IMR-90 (cell line): ENCODE data around the gene SOBP. TPM values are rescaled to one million over a fixed set of nuclear protein-coding genes. Genes with fewer than 3 reads are reported as not detected.

Experiments
- ATAC-seq: fragments of 200-7000 bp; cut with Tn5 transposase; 2 replicates; pipeline ENCODE4 v1.9.1; 2020; ENCODE audit warnings: low read depth, mild to moderate bottlenecking, moderate library complexity
- BruUV-seq: library from RNA; stranded (reverse); fragments of 400-500 nt; replicated peaks from 2 replicates; lab custom pipeline; 2021; lab: Mats Ljungman, UMichigan
- CTCF ChIA-PET: fragments of 300-600 bp; formaldehyde crosslinking; extraction: SDS; loops from one replicate; lab custom pipeline; 2021; ENCODE audit warnings: antibody characterized with exemption; lab: Yijun Ruan, JAX
- POLR2A ChIA-PET: fragments of 300-600 bp; sonication (Branson Sonifier 250); formaldehyde crosslinking; loops from one replicate; lab custom pipeline; 2022; ENCODE audit warnings: antibody characterized with exemption; ENCODE audit not compliant: unreplicated experiment; lab: Charles Lee
- DNase-seq: peaks from one replicate; pipeline ENCODE4 v3.0.0; 2013
- H2AFZ ChIP-seq: replicated peaks from 2 replicates; pipeline ENCODE3; 2013; ENCODE audit warnings: low read length, mild to moderate bottlenecking; ENCODE audit not compliant: poor library complexity
- H2AK5ac ChIP-seq: 2 replicates; pipeline ENCODE4 v1.6.1; 2013; ENCODE audit warnings: low read depth, low read length, inconsistent platforms
- H2AK9ac ChIP-seq: replicated peaks from 2 replicates; pipeline ENCODE3; 2013; ENCODE audit warnings: mild to moderate bottlenecking, low read depth, low read length, moderate library complexity; ENCODE audit not compliant: poor library complexity
- H2BK120ac ChIP-seq: 2 replicates; pipeline ENCODE4 v1.6.1; 2013; ENCODE audit warnings: low read depth, low read length, inconsistent platforms
- H2BK15ac ChIP-seq: 3 replicates; pipeline ENCODE4 v1.6.1; 2013; ENCODE audit warnings: low read depth, low read length, inconsistent platforms
- H2BK20ac ChIP-seq: 2 replicates; pipeline ENCODE4 v1.6.1; 2013; ENCODE audit warnings: low read depth, mild to moderate bottlenecking, inconsistent platforms, low read length, moderate library complexity
- H2BK5ac ChIP-seq: 2 replicates; pipeline ENCODE4 v1.6.1; 2013; ENCODE audit warnings: mild to moderate bottlenecking, low read depth, low read length, inconsistent platforms; ENCODE audit not compliant: poor library complexity, severe bottlenecking
- H3K14ac ChIP-seq: replicated peaks from 2 replicates; pipeline ENCODE4 v1.6.1; 2013; ENCODE audit warnings: low read depth, low read length, inconsistent platforms
- H3K18ac ChIP-seq: 2 replicates; pipeline ENCODE4 v1.6.1; 2013; ENCODE audit warnings: low read depth, low read length, control low read depth
- H3K23ac ChIP-seq: 2 replicates; pipeline ENCODE4 v1.6.1; 2013; ENCODE audit warnings: low read depth, low read length, inconsistent platforms
- H3K27ac ChIP-seq: 2 replicates; pipeline ENCODE4 v1.5.1; 2013; ENCODE audit warnings: mild to moderate bottlenecking, control low read depth, low read length; ENCODE audit not compliant: insufficient read depth
- H3K27me3 ChIP-seq: 2 replicates; pipeline ENCODE4 v1.6.1; 2013; ENCODE audit warnings: low read length; ENCODE audit not compliant: control insufficient read depth, insufficient read depth
- H3K36me3 ChIP-seq: 2 replicates; pipeline ENCODE4 v1.6.1; 2013; ENCODE audit warnings: low read length, mixed read lengths; ENCODE audit not compliant: control insufficient read depth, insufficient read depth
- H3K4ac ChIP-seq: 2 replicates; pipeline ENCODE4 v1.6.1; 2013; ENCODE audit warnings: low read depth, low read length, inconsistent platforms
- H3K4me1 ChIP-seq: 2 replicates; pipeline ENCODE4 v1.6.1; 2013; ENCODE audit warnings: low read length, mixed read lengths; ENCODE audit not compliant: control insufficient read depth, insufficient read depth
- H3K4me2 ChIP-seq: 2 replicates; pipeline ENCODE4 v1.6.1; 2013; ENCODE audit warnings: low read depth, mild to moderate bottlenecking, control low read depth, low read length, moderate library complexity
- H3K4me3 ChIP-seq: 2 replicates; pipeline ENCODE4 v1.5.1; 2013; ENCODE audit warnings: low read depth, mild to moderate bottlenecking, control low read depth, low read length, moderate library complexity; ENCODE audit not compliant: insufficient read depth
- H3K56ac ChIP-seq: 2 replicates; pipeline ENCODE4 v1.6.1; 2013; ENCODE audit warnings: low read length, inconsistent platforms; ENCODE audit not compliant: insufficient read depth; ENCODE audit errors: extremely low read depth
- H3K79me1 ChIP-seq, 2 experiments: 2 replicates each; pipeline ENCODE4 v1.6.1; 2013; ENCODE audit warnings: low read length in 2 of 2, inconsistent platforms in 1 of 2, low read depth in 1 of 2
- H3K9ac ChIP-seq: 2 replicates; pipeline ENCODE4 v1.6.1; 2013; ENCODE audit warnings: low read depth, low read length, control low read depth
- H3K9me1 ChIP-seq: 2 replicates; pipeline ENCODE4 v1.6.1; 2013; ENCODE audit warnings: low read length, inconsistent platforms; ENCODE audit not compliant: insufficient read depth
- H3K9me3 ChIP-seq: 2 replicates; pipeline ENCODE4 v1.6.1; 2013; ENCODE audit warnings: low read length; ENCODE audit not compliant: control insufficient read depth, insufficient read depth
- H4K20me1 ChIP-seq: 2 replicates; pipeline ENCODE4 v1.6.1; 2013; ENCODE audit warnings: low read length, inconsistent platforms; ENCODE audit not compliant: insufficient read depth
- H4K5ac ChIP-seq: 2 replicates; pipeline ENCODE4 v1.6.1; 2013; ENCODE audit warnings: mild to moderate bottlenecking, low read depth, low read length, control low read depth
- H4K8ac ChIP-seq, 2 experiments: 2 replicates each; pipeline ENCODE4 v1.6.1; 2013; ENCODE audit warnings: low read depth in 2 of 2, low read length in 2 of 2, control low read depth in 1 of 2, inconsistent platforms in 1 of 2
- H4K91ac ChIP-seq: 2 replicates; pipeline ENCODE4 v1.6.1; 2013; ENCODE audit warnings: low read depth, low read length, inconsistent platforms; ENCODE audit not compliant: insufficient read depth
- BHLHE40 ChIP-seq: fragments of 150-350 bp; IDR thresholded peaks from 2 replicates; pipeline ENCODE4 v1.6.1; 2016; ENCODE audit warnings: mild to moderate bottlenecking, low read depth, low read length
- CEBPB ChIP-seq: IDR thresholded peaks from 2 replicates; pipeline ENCODE4 v1.6.1; 2012; ENCODE audit warnings: low read depth, low read length, improper control_type of control experiment
- FOS ChIP-seq: fragments of 150-350 bp; IDR thresholded peaks from 2 replicates; pipeline ENCODE4 v1.6.1; 2016; ENCODE audit warnings: low read depth, low read length
- RAD21 ChIP-seq: IDR thresholded peaks from 2 replicates; pipeline ENCODE4 v1.6.1; 2012; ENCODE audit warnings: low read length, improper control_type of control experiment
- WGBS, 2 experiments: methylation state at CpG; one replicate each; pipeline versions ENCODE4 v1.1.5 to v1.1.7; 2013; ENCODE audit warnings: missing lambda C conversion rate in 2 of 2; ENCODE audit not compliant: insufficient read length in 1 of 2; ENCODE audit errors: extremely low coverage in 2 of 2; 5-methylcytosine and 5-hydroxymethylcytosine counted together
- dilution Hi-C: fragments of 300-500 bp; cut with HindIII; formaldehyde crosslinking; loops from one replicate; pipeline ENCODE4 v1.14.3; 2018; ENCODE audit warnings: low sequenced_read_pairs; ENCODE audit not compliant: unreplicated experiment
- in situ Hi-C: fragments of 300-500 bp; cut with MboI; formaldehyde crosslinking; loops from 3 replicates; pipeline ENCODE4 v1.14.3; 2019; ENCODE audit warnings: low sequenced_read_pairs, inconsistent platforms, mixed read lengths
- intact Hi-C: fragments of 100-400 bp; cut with micrococcal nuclease; formaldehyde crosslinking; loops from 2 replicates; pipeline ENCODE4 v1.10.0; 2022
- polyA plus RNA-seq, 3 experiments: library from polyadenylated mRNA; depleted of rRNA; stranded (reverse); fragments of >200 nt; gene quantifications; 2 replicates each; pipeline ENCODE4 v1.2.3, GENCODE V29; 2012; ENCODE audit warnings: low replicate concordance in 1 of 3
- total RNA-seq: library from RNA; depleted of rRNA; stranded (reverse); fragments of >200 nt; gene quantifications from 2 replicates; pipeline ENCODE4 v1.2.3, GENCODE V29; 2012

Gene SOBP
- total and polyA plus RNA-seq, 2 of the 4 experiments (the other 2 are of a cell fraction), result 0.60 to 0.72 TPM

DNA sequence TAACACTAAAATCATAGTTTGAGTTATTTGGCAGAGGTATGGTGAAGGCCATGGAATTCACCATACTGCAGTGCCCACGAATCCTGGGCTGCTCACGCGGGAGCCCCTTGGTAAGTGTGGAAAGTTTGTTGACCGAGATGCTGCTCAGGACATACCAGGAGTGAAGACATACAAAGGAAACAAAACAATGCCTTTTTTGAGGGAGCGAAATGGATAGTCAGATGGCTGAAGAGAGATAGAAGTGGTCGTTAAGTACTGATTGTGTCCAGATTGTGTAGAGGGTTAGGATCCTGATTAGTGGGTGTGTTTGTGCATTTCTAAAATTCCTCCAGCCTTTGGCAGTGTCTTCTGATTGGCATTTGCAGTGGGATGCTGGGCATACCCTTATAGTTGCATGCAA is 83.0 kb downstream of the SOBP start:
- dilution Hi-C loops, result no loop called here
- no peak overlapping the region for H3K9ac ChIP-seq

More for the DNA sequence above, 83.0 kb downstream of the SOBP start:
- H2AFZ ChIP-seq, result no peak overlapping the region
- no peak overlapping the region for H2BK20ac ChIP-seq
- no peak overlapping the region for H2AK5ac ChIP-seq
- ChIA-PET POLR2A (no interaction called here), CTCF (no interaction called here)
- H3K9me3 ChIP-seq, result no peaks in the 10 kb centered on the region
- WGBS, 2 experiments, result 80% methylated on average over 1 of the region's 6 CpGs; no CpG with 5 or more reads in 1 of the 2 experiments
- BruUV-seq, result no TSS peak
- no peak overlapping the region for H3K4me2 ChIP-seq
- no peak overlapping the region for H2BK120ac ChIP-seq
- no peak overlapping the region for H3K27ac ChIP-seq
- no peak overlapping the region for H4K8ac ChIP-seq
- H4K20me1 ChIP-seq, result no peaks in the 10 kb centered on the region
- H2AK9ac ChIP-seq, result no peak overlapping the region
- in situ Hi-C loops (no loop called here), intact Hi-C loops (no loop called here)
- H2BK5ac ChIP-seq, result no peak overlapping the region
- H4K91ac ChIP-seq, result no peak overlapping the region
- TF ChIP-seq RAD21, result no peak
- no peak for TF ChIP-seq FOS
- no peak for TF ChIP-seq BHLHE40
- no peak for TF ChIP-seq CEBPB
- H2BK15ac ChIP-seq, result no peak overlapping the region
- no peaks in the 10 kb centered on the region for H3K27me3 ChIP-seq
- no peak overlapping the region for H3K56ac ChIP-seq
- H3K4me1 ChIP-seq, result peaks cover 7% of the 10 kb centered on the region; the same call in 1 of the 2 replicates
- H3K79me1 ChIP-seq, result no peaks in the 10 kb centered on the region
- H3K14ac ChIP-seq, result no peak overlapping the region
- no peak overlapping the region for H3K23ac ChIP-seq
- peaks cover 3% of the 10 kb centered on the region; the same call in 1 of the 2 replicates for H3K9me1 ChIP-seq
- ATAC-seq (no peak), DNase-seq (no peak)
- no peak overlapping the region for H3K4ac ChIP-seq
- H3K4me3 ChIP-seq, result no peak overlapping the region
- H3K18ac ChIP-seq, result no peak overlapping the region
- H4K5ac ChIP-seq, result no peak overlapping the region
- peaks cover 6% of the 10 kb centered on the region; the same call in 1 of the 2 replicates for H3K36me3 ChIP-seq
